K562 (cell line): ENCODE results near the gene B4GALT4. TPM values are rescaled to one million over a fixed set of nuclear protein-coding genes. Genes with fewer than 3 reads are reported as not detected.
A peak's percentile ranks its signal among the peaks of the same experiment; 100 is the strongest.

Experiments
- ATAC-seq: fragments of 200-7000 bp; cut with Tn5 transposase; 3 replicates; pipeline ENCODE4 v1.9.1; 2020; ENCODE audit warnings: moderate library complexity
- BruUV-seq: library from RNA; stranded (reverse); fragments of 400-500 nt; replicated peaks from 2 replicates; lab custom pipeline; 2021; lab: Mats Ljungman, UMichigan
- CTCF ChIA-PET: fragments of 300-600 bp; formaldehyde crosslinking; extraction: SDS; loops from one replicate; lab custom pipeline; 2021; ENCODE audit warnings: low intra/inter-chr PET ratio; lab: Yijun Ruan, JAX
- POLR2A ChIA-PET: fragments of 300-600, 350-650 bp; sonication (Branson Sonifier 250); formaldehyde crosslinking; extraction: SDS; loops from one replicate; lab custom pipeline; 2021; ENCODE audit warnings: antibody characterized with exemption, inconsistent platforms; lab: Yijun Ruan, JAX
- DNase-seq, 4 experiments: peaks; one replicate each; pipeline versions ENCODE4 v3.0.0 to v3.0.0-alpha.2; 2011 to 2018; ENCODE audit warnings: low spot score in 3 of 4, mixed read lengths in 3 of 4; ENCODE audit errors: extremely low read depth in 1 of 4
- FAIRE-seq: peaks from 2 replicates; lab custom pipeline; 2011; peaks lifted over from hg19 to GRCh38; lab: Jason Lieb, UNC
- H2AFZ ChIP-seq: 2 replicates; pipeline ENCODE4 v1.6.0; 2011; ENCODE audit warnings: low read depth, low read length, control low read depth, inconsistent platforms
- H3K27ac ChIP-seq: fragments of 200-600 bp; 3 replicates; pipeline ENCODE4 v1.8.0; 2011; ENCODE audit warnings: low read depth, mild to moderate bottlenecking, control low read depth, inconsistent platforms, low read length, moderate library complexity, mixed read lengths; ENCODE audit errors: extremely low read depth
- H3K27me3 ChIP-seq, 2 experiments: fragments of 300-600 bp in 1 of 2; 2 replicates in 1 of 2; 3 replicates in 1 of 2; pipeline versions ENCODE4 v1.6.0 to v1.8.0; 2011; ENCODE audit warnings: inconsistent platforms in 2 of 2, low read length in 2 of 2, mild to moderate bottlenecking in 1 of 2, mixed read lengths in 1 of 2, moderate library complexity in 1 of 2; ENCODE audit not compliant: control insufficient read depth in 2 of 2, insufficient read depth in 2 of 2
- H3K36me3 ChIP-seq: fragments of 300-600 bp; 3 replicates; pipeline ENCODE4 v1.8.0; 2011; ENCODE audit warnings: mild to moderate bottlenecking, low read length, inconsistent platforms; ENCODE audit not compliant: control insufficient read depth, insufficient read depth
- H3K4me1 ChIP-seq, 2 experiments: fragments of 200-600 bp in 1 of 2; replicated peaks in 1 of 2; 2 replicates in 1 of 2; 3 replicates in 1 of 2; pipeline versions ENCODE4 v1.5.1 to v1.8.0; 2011; ENCODE audit warnings: inconsistent platforms in 2 of 2, low read length in 2 of 2, mild to moderate bottlenecking in 1 of 2, mixed read lengths in 1 of 2, moderate library complexity in 1 of 2; ENCODE audit not compliant: control insufficient read depth in 2 of 2, insufficient read depth in 2 of 2
- H3K4me2 ChIP-seq: 2 replicates; pipeline ENCODE4 v1.6.1; 2011; ENCODE audit warnings: low read length, control low read depth, inconsistent platforms, mixed read lengths; ENCODE audit not compliant: insufficient read depth
- H3K4me3 ChIP-seq: fragments of 200-600 bp; sonication (generic), shearing (Covaris generic); 2 replicates; pipeline ENCODE4 v1.5.1; 2016; ENCODE audit warnings: control low read depth, inconsistent platforms
- H3K79me2 ChIP-seq: fragments of 200-600 bp; 3 replicates; pipeline ENCODE4 v1.8.0; 2011; ENCODE audit warnings: low read length, inconsistent platforms; ENCODE audit not compliant: control insufficient read depth, insufficient read depth
- H3K9ac ChIP-seq, 2 experiments: 2 replicates each; pipeline versions ENCODE4 v1.6.0 to v1.6.1; 2011; ENCODE audit warnings: low read depth in 2 of 2, low read length in 2 of 2, control low read depth in 1 of 2, inconsistent platforms in 1 of 2, mild to moderate bottlenecking in 1 of 2, mixed read lengths in 1 of 2; ENCODE audit not compliant: insufficient read depth in 1 of 2
- H3K9me1 ChIP-seq: one replicate; pipeline ENCODE4 v1.6.0; 2011; ENCODE audit warnings: inconsistent platforms, mild to moderate bottlenecking, low read length, moderate library complexity; ENCODE audit not compliant: control insufficient read depth, insufficient read depth
- H3K9me3 ChIP-seq: replicated peaks from 2 replicates; pipeline ENCODE4 v1.5.1; 2011; ENCODE audit warnings: low read depth, low read length, inconsistent platforms; ENCODE audit not compliant: control insufficient read depth, insufficient read depth
- H4K20me1 ChIP-seq: replicated peaks from 2 replicates; pipeline ENCODE4 v1.6.1; 2011; ENCODE audit warnings: low read length, inconsistent platforms, mixed read lengths; ENCODE audit not compliant: control insufficient read depth, insufficient read depth
- ETV5 ChIP-seq: sonication (generic); formaldehyde crosslinking; IDR thresholded peaks from 2 replicates; pipeline ENCODE4 v1.4.0; 2020; ENCODE audit warnings: low read depth, mild to moderate bottlenecking, missing genetic modification reagents
- KAT8 ChIP-seq: fragments of 450-650 bp; IDR thresholded peaks from 2 replicates; pipeline ENCODE4 v1.6.1; 2016; ENCODE audit warnings: low read depth, mild to moderate bottlenecking
- NCOR1 ChIP-seq: fragments of 450-650 bp; IDR thresholded peaks from 2 replicates; pipeline ENCODE4 v1.6.1; 2016; ENCODE audit warnings: mild to moderate bottlenecking, moderate library complexity
- PHF8 ChIP-seq: fragments of 200-600 bp; sonication (generic); IDR thresholded peaks from 2 replicates; pipeline ENCODE4 v1.6.1; 2012; ENCODE audit warnings: mixed run types, mild to moderate bottlenecking, inconsistent platforms, low read length, moderate library complexity, borderline replicate concordance
- RAD21 ChIP-seq, 2 experiments: fragments of 250-450 bp in 1 of 2; fragments of 450-650 bp in 1 of 2; sonication (Bioruptor Pico) in 1 of 2; formaldehyde crosslinking in 1 of 2; IDR thresholded peaks in 1 of 2; conservative IDR thresholded peaks in 1 of 2; 2 replicates each; pipeline versions ENCODE4 v1.4.0 to v1.8.0; 2020 to 2022; ENCODE audit warnings: mild to moderate bottlenecking in 2 of 2, moderate library complexity in 1 of 2
- TSC22D4 ChIP-seq: fragments of 450-650 bp; IDR thresholded peaks from 2 replicates; pipeline ENCODE4 v1.6.1; 2016; ENCODE audit warnings: missing genetic modification characterization, missing biosample characterization, control low read depth
- ZC3H8 ChIP-seq: fragments of 450-650 bp; IDR thresholded peaks from 2 replicates; pipeline ENCODE4 v1.6.1; 2017
- ZNF133 ChIP-seq: fragments of 250-450 bp; sonication (Bioruptor Pico); IDR thresholded peaks from 2 replicates; pipeline ENCODE4 v1.4.0; 2020; ENCODE audit warnings: mild to moderate bottlenecking
- ZNF436 ChIP-seq: fragments of 250-450, 450-650 bp; sonication (Bioruptor Pico); formaldehyde crosslinking; IDR thresholded peaks from 2 replicates; pipeline ENCODE4 v1.7.0; 2020; ENCODE audit warnings: mild to moderate bottlenecking
- WGBS: fragments of 100-300 bp; shearing (Covaris generic); methylation state at CpG from one replicate; pipeline ENCODE4 v1.1.6; 2016; ENCODE audit warnings: low coverage, mixed read lengths; ENCODE audit not compliant: insufficient coverage; ENCODE audit errors: missing lambda C conversion rate; 5-methylcytosine and 5-hydroxymethylcytosine counted together
- in situ Hi-C: fragments of 300-500 bp; cut with MboI; formaldehyde crosslinking; loops from 4 replicates; pipeline ENCODE4 v1.15.0; 2018; ENCODE audit warnings: inconsistent platforms, mixed read lengths
- intact Hi-C: fragments of 100-400 bp; cut with micrococcal nuclease; formaldehyde crosslinking; loops from 2 replicates; pipeline ENCODE4 v1.14.2; 2022
- polyA plus RNA-seq, 8 experiments: library from polyadenylated mRNA; depleted of rRNA in 4 of 8; stranded (reverse) in 5 of 8; unstranded in 3 of 8; fragments of >200 nt; fragmentation: Nextera tagmentation in 2 of 8; fragmentation: Illumina TruSeq in 1 of 8; extraction: Ambion mirVana in 2 of 8; extraction: Trizol in 1 of 8; gene quantifications; 2 replicates each; pipeline versions ENCODE4 v1.2.1 to v1.2.3, GENCODE V29; 2011 to 2014; ENCODE audit warnings: inconsistent platforms in 1 of 8, missing spikeins in 1 of 8
- total RNA-seq, 7 experiments: library from RNA; depleted of rRNA in 6 of 7; stranded (reverse); fragments of >200 nt in 6 of 7; fragmentation: Illumina TruSeq in 2 of 7; extraction: Trizol in 2 of 7; gene quantifications; 2 replicates each; pipeline versions ENCODE4 v1.2.1 to v1.2.3, GENCODE V29; 2011 to 2021; ENCODE audit warnings: low replicate concordance in 1 of 7
- TF ChIP-seq, protein P1 (sequence below): fragments of 450-650 bp; conservative IDR thresholded peaks from 2 replicates; pipeline ENCODE4 v1.6.1; 2016; ENCODE audit warnings: missing genetic modification characterization, low read depth, mild to moderate bottlenecking, control low read depth, missing compliant biosample characterization
- TF ChIP-seq, protein P2 (sequence below): fragments of 250-450 bp; sonication (Bioruptor Pico); IDR thresholded peaks from 2 replicates; pipeline ENCODE4 v1.8.0; 2021; ENCODE audit warnings: borderline replicate concordance, mild to moderate bottlenecking, moderate library complexity; ENCODE audit not compliant: poor library complexity, severe bottlenecking

Gene B4GALT4
- total and polyA plus RNA-seq, 9 of the 15 experiments (the other 6 are each of a cell fraction or from before 2014, with no cell fraction given) = 8.2 to 17.8 (median 12.2) TPM

DNA sequence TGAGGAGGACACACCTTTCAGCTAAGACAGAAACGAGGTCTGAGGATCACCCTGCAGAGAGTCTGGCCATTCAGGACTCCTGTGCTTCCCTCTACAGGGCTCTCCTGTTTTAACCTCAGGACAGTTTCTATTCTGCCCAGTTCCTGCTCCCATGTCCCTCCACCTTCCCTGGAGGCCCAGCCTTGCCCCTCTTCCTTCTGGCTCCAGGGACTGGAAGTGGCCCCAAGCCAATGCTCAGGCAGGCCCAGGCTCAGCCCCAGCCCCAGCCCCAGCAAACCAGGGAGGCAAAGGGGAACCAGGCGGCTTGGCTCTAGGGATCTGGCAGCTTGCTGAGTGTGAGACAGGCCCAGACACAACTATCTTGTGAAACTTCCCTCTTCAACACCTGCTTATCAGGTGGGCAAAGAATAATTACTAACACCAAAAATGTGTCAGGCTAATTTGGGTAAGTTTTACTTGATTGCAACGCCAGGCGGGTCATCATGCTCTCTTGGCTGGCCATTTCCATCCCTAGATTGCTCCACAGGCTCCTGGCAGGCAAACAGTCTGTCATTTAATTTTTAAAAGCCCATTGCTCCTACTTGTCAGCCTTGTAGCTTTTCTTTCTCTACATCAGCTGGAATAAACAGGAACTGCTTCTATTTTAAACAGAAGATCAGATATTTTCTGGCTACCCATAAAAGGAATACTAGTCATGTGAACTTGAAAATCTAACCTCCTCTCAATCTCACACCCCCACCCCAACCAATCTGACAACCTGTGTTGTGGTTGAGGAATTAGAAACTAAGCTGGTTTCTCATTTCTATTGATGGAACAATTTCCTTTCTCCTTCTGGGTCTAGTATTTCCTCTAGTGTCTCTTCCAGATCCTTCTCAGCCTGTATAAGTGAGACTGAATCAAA, 33.8 kb downstream of the B4GALT4 start:
- no peaks in the 10 kb centered on the region for H3K9me1 ChIP-seq
- POLR2A ChIA-PET = interaction anchor here (0.6 to 0.8 kb wide), 3 partner anchors 10 to 425 kb away, joined by 3 read pairs; no protein-coding TSS in a partner anchor
- H2AFZ ChIP-seq = no peak overlapping the region
- H3K27ac ChIP-seq = no peak overlapping the region
- intact Hi-C loops = no loop called here
- 68% methylated on average over 2 of the region's 4 CpGs for WGBS
- ATAC-seq (peak; percentile 74), FAIRE-seq (no peak), DNase-seq (peak in 1 of 4 experiments; percentile 2)
- peak in 1 of 2 experiments; percentile 22; a peak in 1 of 4 replicates for TF ChIP-seq RAD21 (CRISPR knock-in tag; conservative IDR thresholded peaks at IDR 0.05 in 1 of 2, IDR thresholded peaks at IDR 0.05 in 1 of 2)
- TF ChIP-seq PHF8 = no peak
- CTCF ChIA-PET = no interaction called here
- no peaks in the 10 kb centered on the region for H4K20me1 ChIP-seq
- in situ Hi-C loops = no loop called here
- peaks cover 7 to 18% of the 10 kb centered on the region in 2 experiments; a peak in 4 of 5 replicates for H3K4me1 ChIP-seq
- peaks cover 6% of the 10 kb centered on the region; the same call in 2 of the 3 replicates for H3K36me3 ChIP-seq
- H3K9ac ChIP-seq = no peak overlapping the region; a peak in 1 of 4 replicates
- no peaks in the 10 kb centered on the region; the same call in 1 of the 2 replicates for H3K9me3 ChIP-seq
- H3K79me2 ChIP-seq = no peaks in the 10 kb centered on the region
- H3K27me3 ChIP-seq = no peaks in the 10 kb centered on the region
- H3K4me2 ChIP-seq = no peak overlapping the region
- no TSS peak for BruUV-seq
- no peak overlapping the region for H3K4me3 ChIP-seq

DNA sequence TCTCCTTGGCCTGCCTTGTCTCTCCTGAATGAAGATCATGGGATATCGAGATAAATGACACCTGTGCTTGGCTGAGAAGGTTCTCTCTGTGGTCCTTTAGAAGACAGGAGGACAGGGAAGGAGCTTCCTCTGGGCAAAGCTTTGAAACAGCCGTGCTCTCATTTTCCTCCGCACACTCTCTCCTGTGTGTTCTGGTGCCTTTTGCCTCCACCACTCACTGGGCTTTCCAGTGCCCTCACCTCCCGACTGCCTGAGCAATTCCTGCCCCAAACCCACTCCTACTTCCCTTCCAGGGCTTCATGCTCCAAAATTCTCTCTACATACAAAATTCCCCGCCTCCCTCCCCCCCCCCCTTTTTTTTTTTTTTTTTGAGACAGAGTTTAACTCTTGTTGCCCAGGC, 35.0 kb downstream of the B4GALT4 start:
- CTCF ChIA-PET = no interaction called here
- POLR2A ChIA-PET = no interaction called here
- no peak overlapping the region for H3K4me2 ChIP-seq
- H3K9me3 ChIP-seq = no peaks in the 10 kb centered on the region; the same call in 1 of the 2 replicates
- TF ChIP-seq ZC3H8 (no peak), ZNF133 (CRISPR knock-in tag) (no peak), TSC22D4 (tag) (no peak), KAT8 (no peak), ETV5 (CRISPR knock-in tag) (no peak), NCOR1 (no peak), ZNF436 (CRISPR knock-in tag) (no peak)
- TF ChIP-seq, protein P1, sequence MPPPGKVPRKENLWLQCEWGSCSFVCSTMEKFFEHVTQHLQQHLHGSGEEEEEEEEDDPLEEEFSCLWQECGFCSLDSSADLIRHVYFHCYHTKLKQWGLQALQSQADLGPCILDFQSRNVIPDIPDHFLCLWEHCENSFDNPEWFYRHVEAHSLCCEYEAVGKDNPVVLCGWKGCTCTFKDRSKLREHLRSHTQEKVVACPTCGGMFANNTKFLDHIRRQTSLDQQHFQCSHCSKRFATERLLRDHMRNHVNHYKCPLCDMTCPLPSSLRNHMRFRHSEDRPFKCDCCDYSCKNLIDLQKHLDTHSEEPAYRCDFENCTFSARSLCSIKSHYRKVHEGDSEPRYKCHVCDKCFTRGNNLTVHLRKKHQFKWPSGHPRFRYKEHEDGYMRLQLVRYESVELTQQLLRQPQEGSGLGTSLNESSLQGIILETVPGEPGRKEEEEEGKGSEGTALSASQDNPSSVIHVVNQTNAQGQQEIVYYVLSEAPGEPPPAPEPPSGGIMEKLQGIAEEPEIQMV (tag) = no peak
- TF ChIP-seq, protein P2, sequence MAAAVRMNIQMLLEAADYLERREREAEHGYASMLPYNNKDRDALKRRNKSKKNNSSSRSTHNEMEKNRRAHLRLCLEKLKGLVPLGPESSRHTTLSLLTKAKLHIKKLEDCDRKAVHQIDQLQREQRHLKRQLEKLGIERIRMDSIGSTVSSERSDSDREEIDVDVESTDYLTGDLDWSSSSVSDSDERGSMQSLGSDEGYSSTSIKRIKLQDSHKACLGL (CRISPR knock-in tag) = no peak
- peaks cover 5 to 8% of the 10 kb centered on the region in 2 experiments; a peak in 4 of 5 replicates for H3K4me1 ChIP-seq
- intact Hi-C loops = no loop called here
- H3K36me3 ChIP-seq = peaks cover 6% of the 10 kb centered on the region; the same call in 1 of the 3 replicates
- no peaks in the 10 kb centered on the region for H3K79me2 ChIP-seq
- DNase-seq (no peak), FAIRE-seq (no peak), ATAC-seq (no peak)
- 42% methylated on average over 4 of the region's 5 CpGs for WGBS
- H3K4me3 ChIP-seq = no peak overlapping the region
- in situ Hi-C loops = no loop called here
- no peak overlapping the region for H2AFZ ChIP-seq
- no peaks in the 10 kb centered on the region for H4K20me1 ChIP-seq
- H3K9me1 ChIP-seq = no peaks in the 10 kb centered on the region
- no peak overlapping the region for H3K27ac ChIP-seq
- no peaks in the 10 kb centered on the region for H3K27me3 ChIP-seq
- no TSS peak for BruUV-seq
- H3K9ac ChIP-seq = no peak overlapping the region
